ENCODE data around the gene DYRK2.

Gene DYRK2

GRCh38 chr12:67692135-67692534 is 43.6 kb downstream of the DYRK2 start:
- Histone ChIP-seq H3K79me2 (ENCODE audit: insufficient read depth, low read depth) (no peaks in the 10 kb centered on the region), H4K20me1 (ENCODE audit: insufficient read depth) (no peaks in the 10 kb centered on the region), H3K4me2 (no peak overlapping the region), H2AFZ (ENCODE audit: low read depth) (no peak overlapping the region), H3K4me3 (IDR thresholded peaks at IDR 0.05; ENCODE audit: insufficient read depth, low read depth, low read length) (no peak overlapping the region), H3K27ac (no peak overlapping the region), H3K27me3 (ENCODE audit: insufficient read depth, low read depth) (peaks cover 34% of the 10 kb centered on the region), H3K4me1 (ENCODE audit: low read depth, poor library complexity, severe bottlenecking) (peaks cover 12% of the 10 kb centered on the region), H3K36me3 (ENCODE audit: insufficient read depth) (no peaks in the 10 kb centered on the region), H3K9ac (no peak overlapping the region)
- no peak for TF ChIP-seq CTCF (conservative IDR thresholded peaks at IDR 0.05; ENCODE audit: low read depth, low read length)

GRCh38 chr12:67692966-67693365 is 44.4 kb downstream of the DYRK2 start:
- Histone ChIP-seq H3K4me2 (no peak overlapping the region), H3K79me2 (ENCODE audit: insufficient read depth, low read depth) (no peaks in the 10 kb centered on the region), H4K20me1 (ENCODE audit: insufficient read depth) (no peaks in the 10 kb centered on the region; the same call in 1 of the 2 replicates), H3K27ac (no peak overlapping the region), H3K4me3 (IDR thresholded peaks at IDR 0.05; ENCODE audit: insufficient read depth, low read depth, low read length) (no peak overlapping the region), H2AFZ (ENCODE audit: low read depth) (no peak overlapping the region), H3K4me1 (ENCODE audit: low read depth, poor library complexity, severe bottlenecking) (peaks cover 20% of the 10 kb centered on the region), H3K9ac (no peak overlapping the region), H3K36me3 (ENCODE audit: insufficient read depth) (no peaks in the 10 kb centered on the region), H3K27me3 (ENCODE audit: insufficient read depth, low read depth) (peaks cover 43% of the 10 kb centered on the region)
- no peak for TF ChIP-seq CTCF (conservative IDR thresholded peaks at IDR 0.05; ENCODE audit: low read depth, low read length)

- H3K4me1 ChIP-seq (ENCODE audit: low read depth, poor library complexity, severe bottlenecking): peaks cover 28% of the 10 kb centered on the region
- H3K36me3 ChIP-seq (ENCODE audit: insufficient read depth): no peaks in the 10 kb centered on the region
- no peaks in the 10 kb centered on the region for H3K79me2 ChIP-seq (ENCODE audit: insufficient read depth, low read depth)
- H3K27me3 ChIP-seq (ENCODE audit: insufficient read depth, low read depth): peaks cover 46% of the 10 kb centered on the region
- H3K27ac ChIP-seq: no peak overlapping the region
- H4K20me1 ChIP-seq (ENCODE audit: insufficient read depth): no peaks in the 10 kb centered on the region; the same call in 1 of the 2 replicates
- H3K9ac ChIP-seq: no peak overlapping the region
- H2AFZ ChIP-seq (ENCODE audit: low read depth): no peak overlapping the region
- no peak overlapping the region for H3K4me3 ChIP-seq (IDR thresholded peaks at IDR 0.05; ENCODE audit: insufficient read depth, low read depth, low read length)
- no peak for TF ChIP-seq CTCF (conservative IDR thresholded peaks at IDR 0.05; ENCODE audit: low read depth, low read length)
- no peak overlapping the region for H3K4me2 ChIP-seq
Observed at GRCh38 chr12:67693894-67694293, 45.3 kb downstream of the DYRK2 start.

DNA sequence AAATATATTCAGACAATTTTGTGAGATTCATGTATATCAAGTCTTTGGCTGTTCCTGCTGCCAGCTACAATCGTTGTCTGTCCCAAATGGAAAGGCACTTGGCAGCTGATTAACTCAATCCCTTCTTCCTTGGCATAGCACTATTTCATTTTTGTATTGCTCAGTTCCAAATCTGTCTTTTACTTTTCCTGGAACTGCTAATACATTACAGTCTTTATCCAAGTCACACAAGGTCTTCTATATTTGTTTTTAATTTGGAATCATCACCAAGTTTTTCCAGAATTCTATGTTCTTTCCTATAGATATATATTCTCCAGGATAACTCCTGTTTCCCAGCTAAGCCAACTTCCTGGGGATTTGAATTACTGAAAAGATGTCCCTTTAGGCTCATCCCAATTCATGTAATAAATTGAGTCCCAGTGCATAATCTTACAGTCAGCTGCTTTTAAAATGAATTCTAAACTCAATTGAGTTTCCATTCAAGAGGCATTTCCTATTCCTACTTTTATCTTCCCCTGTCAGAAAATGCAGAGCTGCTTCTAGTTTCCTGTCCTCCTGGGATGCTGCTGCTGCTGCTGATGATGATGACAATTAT is 45.9 kb downstream of the DYRK2 start:
- Histone ChIP-seq H2AFZ (ENCODE audit: low read depth) (no peak overlapping the region), H3K4me3 (IDR thresholded peaks at IDR 0.05; ENCODE audit: insufficient read depth, low read depth, low read length) (no peak overlapping the region), H4K20me1 (ENCODE audit: insufficient read depth) (no peaks in the 10 kb centered on the region; the same call in 1 of the 2 replicates), H3K9ac (no peak overlapping the region), H3K27me3 (ENCODE audit: insufficient read depth, low read depth) (peaks cover 47% of the 10 kb centered on the region), H3K4me2 (no peak overlapping the region), H3K36me3 (ENCODE audit: insufficient read depth) (no peaks in the 10 kb centered on the region), H3K79me2 (ENCODE audit: insufficient read depth, low read depth) (no peaks in the 10 kb centered on the region), H3K4me1 (ENCODE audit: low read depth, poor library complexity, severe bottlenecking) (peaks cover 33% of the 10 kb centered on the region), H3K27ac (no peak overlapping the region)
- TF ChIP-seq CTCF (conservative IDR thresholded peaks at IDR 0.05; ENCODE audit: low read depth, low read length): no peak

Measured in KMS-11 (cell line).